Stimulated activated naive CD8-positive, alpha-beta T cell treated with anti-CD3 and anti-CD28 coated beads, Interleukin-15, Interleukin-2, amounts not matched to agents 100 ng/mL and 50 ng/mL, for 24 hours (primary cell): Measurements from ENCODE around the gene CCDC106.

Experiments
- H3K27ac Mint-ChIP-seq: one replicate; pipeline ENCODE4 v1.8.0; 2021; ENCODE audit warnings: mild to moderate bottlenecking, mixed read lengths
- H3K27me3 Mint-ChIP-seq: one replicate; pipeline ENCODE4 v1.8.0; 2021; ENCODE audit warnings: mixed read lengths
- H3K36me3 Mint-ChIP-seq: one replicate; pipeline ENCODE4 v1.8.0; 2021; ENCODE audit warnings: low read depth, mixed read lengths
- H3K4me1 Mint-ChIP-seq: one replicate; pipeline ENCODE4 v1.8.0; 2021; ENCODE audit warnings: low read depth, mixed read lengths
- H3K4me3 Mint-ChIP-seq: one replicate; pipeline ENCODE4 v1.8.0; 2021; ENCODE audit warnings: mild to moderate bottlenecking, mixed read lengths
- H3K9me3 Mint-ChIP-seq: one replicate; pipeline ENCODE4 v1.8.0; 2021; ENCODE audit warnings: mixed read lengths

The CCDC106 gene

GRCh38 chr19:55673889-55674288 lies 25.9 kb downstream of the CCDC106 start:
- H3K36me3 Mint-ChIP-seq = peaks cover 62% of the 10 kb centered on the region
- H3K4me3 Mint-ChIP-seq = peak overlapping the region; percentile 32
- H3K4me1 Mint-ChIP-seq = peaks cover 60% of the 10 kb centered on the region
- no peaks in the 10 kb centered on the region for H3K27me3 Mint-ChIP-seq
- no peaks in the 10 kb centered on the region for H3K9me3 Mint-ChIP-seq
- H3K27ac Mint-ChIP-seq = peak overlapping the region; percentile 59

- Mint-ChIP-seq H3K27ac (peak overlapping the region; percentile 89), H3K4me3 (peak overlapping the region; percentile 68), H3K4me1 (peaks cover 65% of the 10 kb centered on the region), H3K36me3 (peaks cover 61% of the 10 kb centered on the region), H3K27me3 (no peaks in the 10 kb centered on the region), H3K9me3 (no peaks in the 10 kb centered on the region)
These were observed 26.4 kb downstream of the CCDC106 start for GRCh38 chr19:55674459-55674840.

- Mint-ChIP-seq H3K27ac (peak within 1 kb of the TSS; percentile 94), H3K36me3 (peaks cover 60% of the 10 kb centered on the region), H3K4me1 (peaks cover 67% of the 10 kb centered on the region), H3K4me3 (peak within 1 kb of the TSS; percentile 94), H3K27me3 (no peaks in the 10 kb centered on the region), H3K9me3 (no peaks in the 10 kb centered on the region)
These were observed 27.0 kb downstream of the CCDC106 start, which contains the start of gene EPN1 for GRCh38 chr19:55674841-55675660. EPN1 (plus strand) TSS chr19:55675226; CDS start chr19:55678628, 3,402 bp downstream.

DNA sequence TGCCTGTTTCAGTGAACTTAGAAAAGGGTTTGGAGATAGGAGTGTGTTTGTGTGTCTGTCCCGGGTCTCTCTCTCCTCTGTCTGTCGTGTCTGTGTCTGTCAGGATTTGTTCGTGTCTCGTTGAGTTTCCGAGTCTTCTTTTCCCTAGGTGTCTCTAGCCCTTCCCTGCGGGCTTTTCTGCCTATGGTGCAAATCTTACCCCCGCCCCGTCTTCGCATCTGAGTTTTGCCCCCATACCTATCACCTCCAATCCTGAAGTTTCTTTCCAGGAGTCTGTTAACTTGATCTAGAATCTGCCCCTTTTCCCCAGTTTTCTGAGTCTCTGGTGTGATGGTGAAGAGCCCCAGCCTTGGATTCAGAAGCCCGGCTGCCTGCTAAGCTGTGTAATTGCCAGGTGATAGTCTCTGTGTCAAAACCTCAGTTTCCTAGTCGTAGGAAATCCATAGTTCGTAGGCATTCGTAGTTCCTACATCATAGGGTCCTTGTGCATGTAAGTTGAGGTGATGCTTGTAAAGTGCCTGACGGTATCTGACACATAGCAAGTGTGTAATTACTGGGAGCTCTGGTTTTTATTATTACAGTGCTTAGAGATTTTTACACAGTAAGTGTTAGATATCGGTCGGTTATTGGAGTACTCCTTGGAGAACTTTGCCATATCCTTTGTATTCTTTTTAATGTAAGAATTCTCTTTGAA lies 27.8 kb downstream of the CCDC106 start:
- peak overlapping the region; percentile 94 for H3K27ac Mint-ChIP-seq
- peaks cover 67% of the 10 kb centered on the region for H3K4me1 Mint-ChIP-seq
- H3K27me3 Mint-ChIP-seq = no peaks in the 10 kb centered on the region
- peaks cover 59% of the 10 kb centered on the region for H3K36me3 Mint-ChIP-seq
- H3K4me3 Mint-ChIP-seq = peak overlapping the region; percentile 94
- no peaks in the 10 kb centered on the region for H3K9me3 Mint-ChIP-seq

GRCh38 chr19:55676383-55676782 lies 28.4 kb downstream of the CCDC106 start:
- no peaks in the 10 kb centered on the region for H3K9me3 Mint-ChIP-seq
- no peaks in the 10 kb centered on the region for H3K27me3 Mint-ChIP-seq
- H3K36me3 Mint-ChIP-seq = peaks cover 55% of the 10 kb centered on the region
- peak overlapping the region; percentile 94 for H3K4me3 Mint-ChIP-seq
- H3K4me1 Mint-ChIP-seq = peaks cover 61% of the 10 kb centered on the region
- peak overlapping the region; percentile 59 for H3K27ac Mint-ChIP-seq

DNA sequence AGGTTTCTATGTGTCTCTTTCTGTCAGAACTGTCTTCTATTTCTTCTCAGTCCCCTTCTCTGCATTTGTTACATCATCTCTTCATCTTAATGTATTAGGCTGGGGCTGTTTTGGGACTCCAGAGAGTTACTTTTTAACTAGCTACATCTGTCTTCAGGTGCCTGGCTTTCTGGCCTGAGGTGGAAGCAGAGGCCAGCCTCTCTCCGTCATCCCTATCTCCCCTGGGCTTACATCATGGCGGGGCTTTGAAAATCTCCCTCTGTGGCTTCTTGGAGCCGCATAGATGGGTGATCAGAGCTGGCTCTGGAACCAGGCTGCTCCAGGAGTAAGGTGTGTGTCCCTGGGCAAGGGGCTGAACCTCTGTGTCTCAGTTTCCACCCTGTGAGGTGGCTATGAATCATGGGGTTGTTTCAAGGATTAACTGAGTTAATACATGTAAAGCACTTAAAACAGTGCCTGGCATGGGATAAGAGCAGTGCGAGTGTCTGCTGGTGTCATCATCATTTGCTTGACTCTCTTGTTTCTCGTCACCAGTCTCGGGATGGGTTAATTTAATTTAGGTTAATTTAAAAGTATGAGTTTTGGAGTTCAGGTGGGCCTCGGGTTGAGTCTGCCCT lies 29.0 kb downstream of the CCDC106 start:
- Mint-ChIP-seq H3K9me3 (no peaks in the 10 kb centered on the region), H3K27me3 (no peaks in the 10 kb centered on the region), H3K4me1 (peaks cover 59% of the 10 kb centered on the region), H3K27ac (peak overlapping the region; percentile 59), H3K4me3 (peak overlapping the region; percentile 94), H3K36me3 (peaks cover 56% of the 10 kb centered on the region)

- peaks cover 54% of the 10 kb centered on the region for H3K36me3 Mint-ChIP-seq
- peak overlapping the region; percentile 20 for H3K4me3 Mint-ChIP-seq
- H3K27ac Mint-ChIP-seq = peak overlapping the region; percentile 51
- H3K9me3 Mint-ChIP-seq = no peaks in the 10 kb centered on the region
- peaks cover 56% of the 10 kb centered on the region for H3K4me1 Mint-ChIP-seq
- no peaks in the 10 kb centered on the region for H3K27me3 Mint-ChIP-seq
These were observed 29.6 kb downstream of the CCDC106 start for GRCh38 chr19:55677572-55678028.

DNA sequence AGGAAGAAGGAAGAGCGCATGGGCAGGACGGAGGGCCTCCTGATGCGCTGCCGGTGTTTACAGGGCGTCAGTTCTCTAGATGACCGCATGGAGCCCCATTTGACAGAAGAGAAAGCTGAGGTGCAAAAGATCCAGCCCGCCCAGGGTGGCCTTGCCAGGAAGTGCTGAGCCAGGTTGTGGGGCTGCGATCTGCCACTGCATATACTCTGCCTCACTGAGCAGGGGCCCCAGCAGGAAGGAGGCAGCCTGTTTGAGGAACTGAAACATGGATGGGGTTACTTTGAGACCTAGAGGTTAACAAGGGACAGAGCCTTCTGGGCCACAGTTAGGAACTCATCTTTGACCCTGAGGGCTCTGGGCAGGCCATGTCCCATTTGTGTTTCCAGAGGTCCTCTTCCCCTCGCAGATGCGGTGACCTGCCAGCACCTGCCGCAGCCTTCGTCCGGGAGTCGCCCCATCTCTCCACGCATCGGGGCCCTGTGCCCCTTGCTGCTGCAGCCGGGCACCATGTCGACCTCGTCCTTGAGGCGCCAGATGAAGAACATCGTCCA lies 30.2 kb downstream of the CCDC106 start:
- H3K4me1 Mint-ChIP-seq = peaks cover 55% of the 10 kb centered on the region
- H3K36me3 Mint-ChIP-seq = peaks cover 52% of the 10 kb centered on the region
- peak overlapping the region; percentile 51 for H3K27ac Mint-ChIP-seq
- no peaks in the 10 kb centered on the region for H3K9me3 Mint-ChIP-seq
- H3K4me3 Mint-ChIP-seq = peak overlapping the region; percentile 39
- H3K27me3 Mint-ChIP-seq = no peaks in the 10 kb centered on the region

- H3K36me3 Mint-ChIP-seq = peaks cover 50% of the 10 kb centered on the region
These were observed 31.6 kb downstream of the CCDC106 start for GRCh38 chr19:55679343-55680257.

DNA sequence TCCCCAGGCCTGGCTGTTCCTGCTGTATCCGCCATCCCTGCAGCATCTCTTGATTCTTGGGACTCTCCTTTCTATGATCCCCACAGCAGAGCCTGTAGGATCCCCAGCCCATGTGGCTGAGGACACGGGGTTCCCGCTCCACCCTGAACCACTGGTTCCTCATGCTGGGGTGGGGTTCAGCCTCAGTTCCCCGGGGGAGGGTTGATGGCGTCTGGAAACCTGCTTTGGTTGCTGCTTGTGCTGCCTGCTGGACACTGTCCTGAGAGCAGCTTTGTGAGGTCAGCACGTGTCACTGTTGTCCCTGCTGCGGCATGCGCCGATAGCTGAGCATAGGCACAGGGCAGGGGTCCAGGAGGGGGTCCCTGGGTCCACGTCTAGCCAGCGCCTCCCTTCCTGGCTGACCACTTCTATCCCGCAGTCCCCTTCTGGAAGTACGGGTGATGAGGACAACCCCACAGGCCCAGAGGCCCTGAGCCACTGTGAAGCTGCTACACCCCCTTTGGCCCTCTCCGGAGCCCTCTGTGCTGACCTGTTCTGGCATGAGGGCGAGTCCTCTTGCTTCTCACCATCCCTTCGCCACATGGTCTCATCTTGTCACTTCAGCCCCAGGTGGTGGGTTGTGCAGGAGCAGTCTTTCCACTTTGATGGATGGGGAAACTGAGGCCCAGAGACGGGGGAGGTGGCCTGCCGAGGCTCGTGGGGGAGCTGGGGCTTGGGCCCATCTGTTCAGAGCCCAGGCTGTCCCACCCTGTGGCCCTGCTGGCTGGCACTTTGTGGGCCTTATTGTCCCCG lies 32.5 kb downstream of the CCDC106 start:
- Mint-ChIP-seq H3K27ac (no peak overlapping the region), H3K36me3 (peaks cover 55% of the 10 kb centered on the region), H3K9me3 (no peaks in the 10 kb centered on the region), H3K27me3 (no peaks in the 10 kb centered on the region), H3K4me3 (no peak overlapping the region), H3K4me1 (peaks cover 44% of the 10 kb centered on the region)

More at GRCh38 chr19:55679343-55680257, 31.6 kb downstream of the CCDC106 start:
- no peaks in the 10 kb centered on the region for H3K9me3 Mint-ChIP-seq
- H3K4me1 Mint-ChIP-seq = peaks cover 44% of the 10 kb centered on the region
- no peak overlapping the region for H3K4me3 Mint-ChIP-seq
- peak overlapping the region; percentile 29 for H3K27ac Mint-ChIP-seq
- H3K27me3 Mint-ChIP-seq = no peaks in the 10 kb centered on the region

DNA sequence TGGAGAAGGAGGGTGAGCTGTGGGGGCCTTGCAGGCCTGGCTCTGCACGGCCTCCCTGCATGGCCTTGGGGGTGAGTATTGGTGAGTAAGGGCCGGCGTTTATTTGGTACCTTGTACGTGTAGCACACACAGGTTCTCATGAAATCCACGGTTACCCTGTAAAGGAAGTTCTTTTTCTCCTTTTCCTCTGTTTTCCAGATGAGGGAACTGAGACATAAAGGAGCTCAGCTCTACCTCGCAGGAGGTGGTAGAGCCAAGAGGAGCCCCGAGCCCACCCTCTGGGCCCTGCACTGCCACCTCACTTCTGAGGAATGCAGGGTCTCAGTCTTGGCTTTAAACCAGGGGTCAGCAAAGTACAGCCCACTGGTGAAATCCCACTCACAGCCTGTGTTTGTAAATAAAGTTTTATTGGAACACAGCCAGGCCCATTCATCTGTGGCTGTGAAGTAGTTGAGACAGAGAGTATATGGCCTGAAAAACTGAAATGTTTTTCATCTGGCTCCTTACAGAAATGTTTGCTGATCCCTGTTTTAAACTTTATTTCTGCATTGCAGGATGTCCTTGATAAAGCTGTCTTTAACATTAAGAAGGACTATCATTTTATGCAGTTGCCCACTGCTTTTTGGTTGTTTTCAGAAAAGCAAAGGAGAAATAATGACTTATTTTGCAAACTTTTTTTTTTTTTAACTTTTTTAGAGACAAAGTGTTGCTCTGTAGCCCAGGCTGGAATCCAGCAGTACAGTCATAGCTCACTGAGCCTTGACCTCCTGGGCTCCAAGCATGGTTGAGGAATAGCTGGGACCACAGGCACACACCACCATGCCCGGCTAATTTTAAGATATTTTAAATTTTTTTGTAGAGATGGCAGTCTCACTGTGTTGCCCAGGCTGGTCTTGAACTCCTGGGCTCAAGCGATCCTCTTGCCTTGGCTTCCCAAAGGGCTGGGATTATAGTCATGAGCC lies 33.4 kb downstream of the CCDC106 start:
- peaks cover 60% of the 10 kb centered on the region for H3K36me3 Mint-ChIP-seq
- no peaks in the 10 kb centered on the region for H3K27me3 Mint-ChIP-seq
- H3K4me1 Mint-ChIP-seq = peaks cover 40% of the 10 kb centered on the region
- H3K27ac Mint-ChIP-seq = no peak overlapping the region
- no peak overlapping the region for H3K4me3 Mint-ChIP-seq
- H3K9me3 Mint-ChIP-seq = no peaks in the 10 kb centered on the region

DNA sequence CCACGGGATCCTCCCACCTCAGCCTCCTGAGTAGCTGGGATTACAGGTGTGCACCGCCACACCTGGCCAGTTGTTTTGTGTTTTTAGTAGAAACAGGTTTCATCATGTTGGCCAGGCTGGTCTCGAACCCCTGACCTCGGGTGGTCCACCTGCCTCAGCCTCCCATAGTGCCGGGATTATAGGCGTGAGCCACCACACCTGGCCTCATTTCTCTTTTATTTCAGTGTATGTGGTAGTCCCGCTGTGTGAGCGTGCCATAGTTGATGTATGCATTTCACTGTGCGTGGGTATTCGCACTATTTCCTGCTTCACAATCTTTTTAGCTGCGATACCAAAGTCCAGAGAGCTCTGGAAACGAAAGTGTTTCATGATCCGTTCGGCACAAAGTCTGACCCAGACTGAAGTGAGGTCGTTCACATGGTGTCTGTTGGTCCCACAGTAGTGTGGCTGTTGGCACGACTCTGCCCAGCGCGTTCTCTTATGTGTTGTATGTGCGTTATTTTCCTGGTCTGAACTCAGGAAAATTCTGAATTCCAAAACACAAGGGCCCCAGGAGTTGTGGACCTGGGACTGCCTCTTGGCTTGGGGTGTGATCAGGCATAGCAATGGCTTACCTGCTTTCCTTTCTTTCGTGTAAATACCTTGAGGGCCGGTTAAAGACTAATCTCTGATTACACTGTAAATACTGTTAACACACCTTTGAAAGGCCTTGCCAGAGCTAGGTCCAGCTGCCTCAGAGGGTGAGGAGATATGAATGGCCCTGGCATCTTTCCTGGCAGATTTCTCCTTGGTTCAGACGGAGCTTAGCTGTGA lies 35.6 kb downstream of the CCDC106 start:
- Mint-ChIP-seq H3K9me3 (no peaks in the 10 kb centered on the region), H3K27ac (no peak overlapping the region), H3K27me3 (no peaks in the 10 kb centered on the region), H3K4me1 (peaks cover 19% of the 10 kb centered on the region), H3K4me3 (no peak overlapping the region), H3K36me3 (peaks cover 40% of the 10 kb centered on the region)
